Measurements from ENCODE around the gene MEPCE. TPM values are rescaled to one million over a fixed set of nuclear protein-coding genes. Genes with fewer than 3 reads are reported as not detected.

Gene MEPCE
- total and polyA plus RNA-seq, 2 experiments from 2014 or later: 15.8 to 23.1 TPM

- Histone ChIP-seq H3K4me2 (no peak overlapping the region), H2AFZ (no peak overlapping the region), H3K36me3 (replicated peaks; ENCODE audit: insufficient read depth, low read depth) (no peaks in the 10 kb centered on the region), H3K4me3 (no peak overlapping the region), H3K4me1 (ENCODE audit: insufficient read depth) (peaks cover 31% of the 10 kb centered on the region), H3K27ac (no peak overlapping the region), H3K9me2 (replicated peaks; ENCODE audit: insufficient read depth) (no peaks in the 10 kb centered on the region), H3K79me2 (peaks cover 31% of the 10 kb centered on the region), H3K9me3 (ENCODE audit: low read depth) (no peaks in the 10 kb centered on the region), H3K27me3 (no peaks in the 10 kb centered on the region), H4K20me1 (ENCODE audit: insufficient read depth, poor library complexity, severe bottlenecking) (peaks cover 33% of the 10 kb centered on the region)
- 81% methylated on average over 5 of the region's 16 CpGs for WGBS (ENCODE audit: low lambda C conversion rate, missing lambda C conversion rate)
- DNase-seq (ENCODE audit: low spot score): no peak
- TF ChIP-seq EZH2phosphoT487 (IDR thresholded peaks at IDR 0.05; ENCODE audit: low read depth, severe bottlenecking, unreplicated experiment) (no peak), EZH2 (IDR thresholded peaks at IDR 0.05; ENCODE audit: borderline replicate concordance) (no peak), CTCF (IDR thresholded peaks at IDR 0.05; ENCODE audit: poor library complexity) (no peak)
These were observed 42.7 kb downstream of the MEPCE start for GRCh38 chr7:100472121-100472851.

DNA sequence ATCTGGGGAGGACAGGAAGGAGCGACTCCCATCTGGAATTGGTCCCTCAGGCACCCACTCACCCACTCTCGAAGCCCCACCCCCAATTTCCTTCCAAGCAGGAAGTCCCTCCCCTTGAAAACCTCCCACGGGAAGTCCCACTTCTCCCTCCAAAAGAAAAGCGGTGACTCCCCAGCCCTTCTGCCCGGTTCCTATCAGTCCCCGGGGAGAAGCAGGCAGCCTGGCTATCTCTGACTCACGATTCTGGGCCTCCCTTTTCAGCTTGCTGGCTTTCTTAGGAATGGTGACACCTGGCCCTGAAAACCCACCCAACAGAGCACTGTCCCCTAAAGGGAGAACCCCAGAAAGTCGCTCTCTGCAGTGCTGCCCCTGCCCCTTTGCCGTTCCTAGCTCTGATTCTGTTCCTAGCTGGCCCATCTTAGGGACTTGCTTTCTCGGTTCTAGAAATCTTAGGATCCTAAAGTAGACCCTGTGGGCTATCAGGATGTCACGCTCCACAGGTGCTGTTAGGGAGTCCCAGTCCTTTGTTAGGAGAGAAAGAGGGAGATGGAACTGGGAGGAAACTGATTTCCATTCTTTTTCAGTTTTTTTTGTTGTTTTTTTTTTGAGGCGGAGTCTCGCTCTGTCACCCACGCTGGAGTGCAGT is 43.3 kb downstream of the MEPCE start:
- Histone ChIP-seq H3K4me3 (no peak overlapping the region), H3K79me2 (peaks cover 38% of the 10 kb centered on the region), H3K4me2 (no peak overlapping the region), H3K27ac (peak overlapping the region; percentile 25), H3K27me3 (no peaks in the 10 kb centered on the region), H3K9me3 (ENCODE audit: low read depth) (no peaks in the 10 kb centered on the region), H3K4me1 (ENCODE audit: insufficient read depth) (peaks cover 34% of the 10 kb centered on the region), H3K36me3 (replicated peaks; ENCODE audit: insufficient read depth, low read depth) (no peaks in the 10 kb centered on the region), H2AFZ (no peak overlapping the region), H3K9me2 (replicated peaks; ENCODE audit: insufficient read depth) (no peaks in the 10 kb centered on the region), H4K20me1 (ENCODE audit: insufficient read depth, poor library complexity, severe bottlenecking) (peaks cover 39% of the 10 kb centered on the region)
- 81% methylated on average over 14 of the region's 14 CpGs for WGBS (ENCODE audit: low lambda C conversion rate, missing lambda C conversion rate)
- TF ChIP-seq EZH2 (IDR thresholded peaks at IDR 0.05; ENCODE audit: borderline replicate concordance): no peak
- TF ChIP-seq CTCF (IDR thresholded peaks at IDR 0.05; ENCODE audit: poor library complexity): no peak
- TF ChIP-seq EZH2phosphoT487 (IDR thresholded peaks at IDR 0.05; ENCODE audit: low read depth, severe bottlenecking, unreplicated experiment): no peak
- DNase-seq (ENCODE audit: low spot score): no peak

DNA sequence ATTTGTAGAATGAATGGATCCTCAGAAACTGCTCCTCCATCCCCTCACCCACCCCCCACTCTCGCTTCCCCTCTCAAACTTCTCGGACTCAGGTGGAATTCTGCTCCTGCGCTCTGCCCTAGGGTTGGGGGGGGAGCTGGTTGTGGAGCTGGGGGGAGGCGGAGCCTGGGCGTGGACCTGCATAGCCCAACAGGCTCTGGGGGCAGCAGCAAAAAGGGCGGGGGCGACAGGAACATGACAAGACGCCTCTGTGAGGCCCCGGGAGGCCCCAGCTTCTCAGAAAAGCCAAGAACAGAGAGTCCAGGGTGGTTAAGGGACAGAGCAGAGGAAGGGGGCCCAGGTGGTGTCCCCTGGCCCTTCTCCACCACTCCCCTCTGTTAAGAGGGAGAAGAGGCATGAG is 45.9 kb downstream of the MEPCE start:
- Histone ChIP-seq H3K4me3 (no peak overlapping the region), H3K79me2 (peaks cover 50% of the 10 kb centered on the region), H3K4me2 (peak overlapping the region; percentile 97), H3K9me2 (replicated peaks; ENCODE audit: insufficient read depth) (no peaks in the 10 kb centered on the region), H2AFZ (no peak overlapping the region), H3K36me3 (replicated peaks; ENCODE audit: insufficient read depth, low read depth) (no peaks in the 10 kb centered on the region), H3K27me3 (no peaks in the 10 kb centered on the region), H3K27ac (peak overlapping the region; percentile 73), H3K4me1 (ENCODE audit: insufficient read depth) (peaks cover 28% of the 10 kb centered on the region), H3K9me3 (ENCODE audit: low read depth) (no peaks in the 10 kb centered on the region), H4K20me1 (ENCODE audit: insufficient read depth, poor library complexity, severe bottlenecking) (peaks cover 31% of the 10 kb centered on the region)
- 56% methylated on average over 8 of the region's 9 CpGs for WGBS (ENCODE audit: low lambda C conversion rate, missing lambda C conversion rate)
- TF ChIP-seq EZH2 (IDR thresholded peaks at IDR 0.05; ENCODE audit: borderline replicate concordance) (no peak), EZH2phosphoT487 (IDR thresholded peaks at IDR 0.05; ENCODE audit: low read depth, severe bottlenecking, unreplicated experiment) (no peak), CTCF (IDR thresholded peaks at IDR 0.05; ENCODE audit: poor library complexity) (no peak)
- DNase-seq (ENCODE audit: low spot score): peak; percentile 58

All from hepatocyte (in vitro differentiated cells).